ENCODE results near the gene ARMH3. TPM values are rescaled to one million over a fixed set of nuclear protein-coding genes. Genes with fewer than 3 reads are reported as not detected.
"Not testable (repeated sequence)": the region's sequence is repeated elsewhere in the genome, so short reads cannot be mapped to it uniquely, and the experiment has no call there.

ARMH3 gene
- total RNA-seq, 1 donor from 2014 or later = 4.8 TPM

DNA sequence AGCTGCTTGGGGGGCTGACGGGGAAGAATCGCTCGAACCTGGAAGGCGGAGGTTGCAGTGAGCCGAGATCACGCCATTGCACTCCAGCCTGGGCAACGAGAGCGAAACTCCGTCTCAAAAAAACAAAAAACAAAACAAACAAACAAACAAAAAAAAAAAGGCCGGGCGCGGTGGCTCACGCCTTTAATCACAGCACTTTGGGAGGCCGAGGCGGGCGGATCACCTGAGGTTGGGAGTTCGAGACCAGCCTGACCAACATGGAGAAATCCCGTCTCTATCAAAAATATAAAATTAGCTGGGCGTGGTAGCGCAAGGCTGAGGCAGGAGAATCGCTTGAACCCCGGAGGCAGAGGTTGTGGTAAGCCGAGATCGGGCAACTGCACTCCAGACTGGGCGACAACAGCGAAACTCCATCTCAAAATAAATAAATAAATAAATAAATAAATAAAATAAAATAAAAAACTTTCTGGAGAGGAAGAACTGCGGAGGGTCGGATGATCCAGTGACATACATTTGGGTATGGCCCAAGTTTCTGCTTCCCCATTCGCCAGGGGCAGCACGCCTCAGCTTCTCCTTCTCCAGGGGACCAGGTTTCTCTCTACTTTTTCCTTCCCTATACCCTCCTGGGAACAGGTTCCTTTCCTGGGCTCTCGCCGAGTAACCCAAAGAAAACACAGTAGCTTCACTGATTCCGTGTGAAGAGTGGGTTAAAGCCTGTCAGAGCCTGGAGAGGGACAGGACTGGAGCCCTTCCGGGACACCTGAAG lies 909 bp downstream of the ARMH3 start:
- peak; percentile 22 to 36 for DNase-seq (ENCODE audit: low read depth in 2 of 2)

DNA sequence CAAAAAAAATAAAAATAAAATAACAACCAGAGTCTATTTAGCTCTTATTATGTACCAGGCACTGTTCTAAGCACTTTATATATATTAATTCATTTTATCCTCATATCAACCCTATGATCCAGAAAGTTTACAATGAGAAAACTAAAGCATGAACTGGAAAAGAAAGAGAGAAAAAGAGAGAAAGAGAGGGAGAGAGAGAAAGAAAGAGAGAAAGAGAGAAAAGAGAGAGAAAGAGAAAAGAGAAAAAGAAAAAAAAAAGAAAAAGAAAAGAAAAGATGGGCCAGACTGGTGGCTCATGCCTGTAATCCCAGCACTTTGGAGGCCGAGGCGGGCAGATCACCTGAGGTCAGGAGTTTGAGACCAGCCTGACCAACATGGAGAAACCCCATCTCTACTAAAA lies 9.9 kb downstream of the ARMH3 start:
- DNase-seq (ENCODE audit: low read depth in 2 of 2) = no peak

DNA sequence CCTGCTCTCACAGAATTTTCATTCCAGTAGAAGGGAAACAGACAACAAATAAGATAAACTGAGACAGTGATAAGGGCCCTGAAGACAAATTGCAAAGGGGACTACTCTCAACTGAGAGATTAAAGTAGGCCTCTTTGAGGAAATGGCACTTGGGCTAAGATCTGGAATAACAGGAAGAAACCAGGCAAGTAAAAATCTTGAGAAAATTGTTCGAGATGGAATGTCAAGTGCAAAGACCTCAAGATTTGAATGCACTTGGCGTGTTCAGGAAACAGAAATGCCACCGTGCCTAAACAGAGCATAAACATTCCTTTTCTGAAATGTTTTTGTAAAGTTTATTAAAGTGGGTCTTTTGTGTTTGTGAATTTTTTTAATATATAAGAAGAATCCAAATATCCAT lies 10.7 kb downstream of the ARMH3 start:
- no peak for DNase-seq (ENCODE audit: low read depth in 2 of 2)

DNA sequence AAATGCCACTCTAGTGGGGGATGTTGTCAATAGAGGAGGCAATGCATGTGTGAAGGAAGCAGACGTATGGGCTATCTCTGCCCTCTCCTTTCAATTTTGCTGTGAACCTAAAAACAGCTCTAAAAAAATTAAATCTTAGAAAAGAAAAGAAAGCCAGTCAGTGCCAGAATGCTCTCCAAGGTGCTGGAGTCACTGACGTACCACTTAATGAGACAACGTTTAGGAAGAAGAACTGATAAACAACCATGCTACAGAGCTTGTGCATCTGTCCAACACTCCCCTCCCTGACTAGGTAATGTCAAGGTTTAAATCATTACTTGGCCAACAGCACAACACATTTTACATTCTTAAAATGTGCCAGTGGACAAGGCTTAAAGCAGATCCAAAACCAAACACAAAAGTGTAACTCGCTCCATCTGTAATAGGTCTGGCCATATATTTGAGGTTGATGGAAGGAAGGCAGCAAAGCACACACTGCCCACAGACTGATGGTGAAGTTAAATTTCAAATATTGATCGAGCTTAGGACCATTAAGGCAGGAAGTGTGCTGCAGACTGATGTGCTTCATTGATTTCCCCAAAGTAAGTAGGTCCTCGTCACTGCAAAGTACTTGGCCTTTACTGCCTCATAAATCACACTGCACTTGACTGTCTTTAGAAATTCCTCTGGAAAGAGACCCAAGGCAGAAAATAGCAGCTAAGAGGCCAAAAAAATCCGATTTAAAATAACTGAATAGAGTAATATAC lies 15.5 kb downstream of the ARMH3 start:
- peak in 1 of 2 donors; percentile 13 for DNase-seq (ENCODE audit: low read depth in 2 of 2)

DNA sequence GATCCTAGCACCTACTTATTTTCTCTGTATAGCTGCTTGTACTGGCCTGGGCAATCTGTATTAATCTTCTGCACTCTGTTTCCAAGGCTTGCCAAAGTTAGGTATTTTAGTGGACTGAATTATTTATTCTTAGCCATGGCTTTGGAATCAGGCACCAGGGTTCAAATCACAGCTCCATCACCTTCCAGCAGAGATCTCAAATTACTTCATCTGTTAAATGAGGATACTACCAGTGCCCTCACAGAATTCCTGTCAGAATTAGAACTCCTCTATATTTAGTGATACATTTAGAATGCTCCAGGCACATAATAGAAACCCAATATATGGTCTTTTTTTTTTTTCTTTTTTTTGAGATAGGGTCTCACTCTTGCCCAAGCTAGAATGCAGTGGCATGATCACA lies 17.6 kb downstream of the ARMH3 start:
- DNase-seq (ENCODE audit: low read depth in 2 of 2) = no peak

DNA sequence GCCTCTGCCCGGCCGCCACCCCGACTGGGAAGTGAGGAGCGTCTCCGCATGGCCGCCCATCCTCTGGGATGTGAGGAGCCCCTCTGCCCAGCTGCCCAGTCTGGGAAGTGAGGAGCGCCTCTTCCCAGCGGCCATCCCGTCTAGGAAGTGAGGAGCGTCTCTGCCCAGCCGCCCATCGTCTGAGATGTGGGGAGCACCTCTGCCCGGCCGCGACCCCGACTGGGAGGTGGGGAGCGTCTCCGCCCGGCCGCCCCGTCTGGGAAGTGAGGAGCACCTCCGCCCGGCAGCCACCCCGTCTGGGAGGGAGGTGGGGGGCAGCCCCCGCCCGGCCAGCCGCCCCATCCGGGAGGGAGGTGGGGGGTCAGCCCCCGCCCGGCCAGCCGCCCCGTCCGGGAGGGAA lies 20.2 kb downstream of the ARMH3 start:
- DNase-seq (ENCODE audit: low read depth in 2 of 2) = not testable (repeated sequence)

DNA sequence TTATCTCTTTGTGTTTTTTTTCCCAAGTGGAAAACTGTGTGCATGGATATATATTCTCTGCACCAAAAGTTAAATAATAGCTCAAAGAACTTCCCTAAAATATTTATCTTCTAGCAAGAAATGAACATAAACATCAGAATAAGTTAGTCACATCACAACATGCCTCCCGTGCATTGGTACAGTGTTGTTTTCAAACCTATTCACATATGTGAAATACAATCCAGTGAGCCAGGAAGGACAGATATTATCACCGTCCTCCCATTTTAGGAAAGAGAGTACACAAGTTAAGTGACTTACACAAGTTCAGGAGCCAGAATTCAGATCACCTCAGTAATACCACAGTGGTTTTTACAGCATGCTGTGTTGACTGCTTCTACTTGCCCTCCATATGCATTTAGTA lies 22.2 kb downstream of the ARMH3 start:
- DNase-seq (ENCODE audit: low read depth in 2 of 2) = no peak

DNA sequence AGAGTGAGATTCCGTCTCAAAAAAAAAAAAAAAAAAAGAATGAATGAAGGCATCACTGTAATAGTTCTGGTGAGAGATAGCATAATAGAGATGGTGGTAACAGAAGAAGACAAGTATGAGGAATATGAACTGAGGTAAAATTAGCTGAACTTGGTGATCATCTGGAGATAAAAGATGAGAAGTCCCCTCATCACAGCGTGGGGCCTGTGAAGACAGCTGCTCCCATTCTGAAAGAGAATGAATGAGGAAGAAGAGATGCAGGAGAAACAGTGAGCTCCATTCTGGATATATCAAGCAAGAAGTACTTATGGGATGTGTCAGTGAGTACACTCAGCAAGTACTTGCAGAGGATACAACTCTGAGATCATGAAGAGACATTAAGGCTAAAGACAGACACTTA lies 28.7 kb downstream of the ARMH3 start:
- no peak for DNase-seq (ENCODE audit: low read depth in 2 of 2)

DNA sequence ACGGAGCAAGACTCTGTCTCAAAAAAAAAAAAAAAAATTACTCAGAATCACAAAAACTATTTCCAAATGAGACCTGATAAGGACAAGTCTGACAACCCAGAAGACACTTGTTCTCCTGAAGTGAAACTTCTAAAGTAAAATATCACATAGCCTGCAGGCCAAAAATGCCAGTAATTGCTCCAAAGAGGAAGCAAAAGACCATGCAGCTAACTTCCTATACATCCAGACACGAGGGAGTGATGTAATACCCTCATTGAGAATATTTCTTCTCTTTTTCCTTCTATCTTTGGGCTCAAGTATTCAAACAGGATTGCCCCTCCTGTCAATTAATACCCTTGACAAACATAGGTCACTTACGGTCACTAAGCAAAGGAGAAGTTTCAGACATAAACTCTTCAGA lies 31.2 kb downstream of the ARMH3 start:
- no peak for DNase-seq (ENCODE audit: low read depth in 2 of 2)

DNA sequence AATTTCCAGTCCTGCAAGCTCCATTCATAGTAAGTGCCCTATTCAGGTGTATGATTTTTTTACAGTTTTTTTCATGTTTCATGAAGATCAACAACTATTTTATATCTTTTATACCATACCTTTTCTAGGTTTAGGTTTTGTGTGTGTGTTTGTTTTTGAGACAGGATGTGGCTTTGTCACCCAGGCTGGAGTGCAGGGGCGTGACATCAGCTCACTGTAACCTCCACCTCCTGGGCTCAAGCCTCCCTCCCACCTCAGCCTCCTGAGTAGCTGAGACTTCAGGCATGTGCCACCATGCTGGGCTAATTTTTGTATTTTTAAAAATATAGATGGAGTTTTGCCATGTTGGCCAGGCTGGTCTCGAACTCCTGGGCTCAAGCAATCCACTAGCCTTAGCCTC lies 35.0 kb downstream of the ARMH3 start:
- DNase-seq (ENCODE audit: low read depth in 2 of 2) = no peak

DNA sequence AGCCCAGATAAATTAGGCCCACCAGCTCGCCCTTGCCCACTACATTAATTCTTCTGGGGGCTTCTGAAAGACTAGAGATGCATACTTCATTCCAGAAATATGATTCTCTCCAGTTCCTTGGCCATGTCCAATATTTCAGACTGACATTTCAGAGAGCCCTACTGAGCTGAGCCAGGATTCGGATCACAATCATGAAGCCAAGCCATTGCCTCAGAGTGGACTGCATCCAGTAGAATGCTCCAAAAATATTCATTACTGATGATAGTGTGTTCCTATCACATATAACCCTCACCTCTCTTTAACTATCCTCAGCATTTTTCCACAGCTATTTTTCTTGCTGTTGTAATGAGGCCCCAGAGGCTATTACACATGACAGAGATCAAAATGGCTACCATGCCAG lies 38.7 kb downstream of the ARMH3 start:
- DNase-seq (ENCODE audit: low read depth in 2 of 2) = no peak

DNA sequence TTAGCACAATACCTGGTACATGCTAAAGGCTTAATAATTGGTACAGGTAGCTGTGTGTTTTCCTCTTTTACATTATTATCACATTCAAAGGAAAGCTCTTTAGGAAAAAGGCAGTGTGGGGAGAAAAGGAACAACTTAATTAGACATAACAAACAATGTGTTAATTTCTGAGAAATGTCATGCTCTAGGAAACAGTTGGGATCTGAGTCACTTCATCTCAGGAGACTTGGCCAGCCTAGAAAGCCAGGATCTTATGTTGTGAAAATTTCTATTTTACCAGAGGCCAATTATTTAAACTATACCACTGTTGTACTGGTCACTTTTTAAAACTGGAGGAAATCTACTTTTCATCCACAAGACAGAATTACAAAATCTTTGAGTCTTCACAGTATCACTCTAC lies 39.6 kb downstream of the ARMH3 start:
- peak in 1 of 2 donors; percentile 33 for DNase-seq (ENCODE audit: low read depth in 2 of 2)

DNA sequence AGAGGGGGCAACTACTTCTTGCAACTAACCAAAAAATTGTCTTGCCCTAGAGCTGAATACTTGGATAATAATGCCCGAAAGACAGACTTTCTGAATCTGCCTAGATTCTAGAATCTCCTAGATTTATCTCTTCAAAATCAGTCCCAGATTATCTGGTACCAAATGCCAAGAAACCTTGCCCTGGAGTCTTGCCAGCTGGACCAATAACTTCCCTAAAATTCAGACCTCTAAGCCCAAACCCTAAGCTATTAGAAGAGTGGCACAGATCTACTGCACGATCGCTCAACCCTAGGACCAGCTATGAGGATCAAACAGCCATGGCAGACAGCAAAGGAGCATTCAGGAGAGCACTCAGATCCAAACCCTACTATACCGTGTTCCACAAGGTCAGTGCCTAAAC lies 45.0 kb downstream of the ARMH3 start:
- DNase-seq (ENCODE audit: low read depth in 2 of 2) = no peak

DNA sequence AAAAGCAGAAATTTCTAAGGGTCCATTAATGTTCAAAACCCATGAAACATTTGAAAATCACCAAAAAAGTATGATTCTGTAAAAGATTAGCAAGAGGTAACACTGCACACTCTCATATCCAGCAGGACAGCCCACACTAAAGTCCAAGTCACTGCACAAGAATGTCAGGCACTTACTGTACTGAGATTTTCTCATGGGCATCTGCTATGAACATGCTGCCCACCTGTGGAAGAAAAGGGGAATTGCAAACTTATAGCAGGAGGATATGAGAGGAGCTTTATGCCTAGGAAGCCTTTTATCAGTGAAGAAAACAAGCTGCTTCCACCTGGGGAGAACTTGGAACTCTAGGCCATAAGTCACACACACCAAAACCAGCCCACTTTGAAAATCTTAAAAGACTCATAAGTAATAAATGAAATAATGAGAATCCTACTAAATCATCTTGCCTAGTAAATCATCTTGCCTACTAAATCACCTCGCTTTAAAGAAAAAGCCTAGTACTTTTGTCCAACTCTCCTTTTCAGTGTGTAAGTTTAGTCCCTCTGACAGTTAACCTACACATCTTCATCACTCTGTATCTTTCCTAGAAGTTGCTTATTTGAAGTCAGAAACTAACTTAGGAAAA lies 46.1 kb downstream of the ARMH3 start:
- DNase-seq (ENCODE audit: low read depth in 2 of 2) = peak; percentile 80 to 89

DNA sequence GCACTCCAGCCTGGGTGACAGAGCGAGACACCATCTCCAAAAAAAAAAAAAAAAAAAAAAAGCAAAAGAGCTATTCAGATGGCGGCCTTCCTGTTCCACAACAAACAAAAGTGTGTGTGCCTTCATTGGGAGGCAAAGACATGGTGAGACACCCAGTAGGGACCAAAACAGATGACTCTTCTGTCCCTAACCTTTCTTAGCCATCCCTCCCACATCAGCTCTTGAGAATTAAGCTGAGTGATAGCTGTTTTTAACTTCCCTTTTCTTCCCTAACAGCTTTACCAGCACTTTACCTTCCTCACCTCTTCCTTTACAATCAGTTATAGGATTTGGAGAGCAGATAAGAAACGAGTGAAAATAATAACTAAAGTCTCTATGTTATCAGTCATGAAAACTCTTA lies 48.2 kb downstream of the ARMH3 start:
- DNase-seq (ENCODE audit: low read depth in 2 of 2) = no peak

DNA sequence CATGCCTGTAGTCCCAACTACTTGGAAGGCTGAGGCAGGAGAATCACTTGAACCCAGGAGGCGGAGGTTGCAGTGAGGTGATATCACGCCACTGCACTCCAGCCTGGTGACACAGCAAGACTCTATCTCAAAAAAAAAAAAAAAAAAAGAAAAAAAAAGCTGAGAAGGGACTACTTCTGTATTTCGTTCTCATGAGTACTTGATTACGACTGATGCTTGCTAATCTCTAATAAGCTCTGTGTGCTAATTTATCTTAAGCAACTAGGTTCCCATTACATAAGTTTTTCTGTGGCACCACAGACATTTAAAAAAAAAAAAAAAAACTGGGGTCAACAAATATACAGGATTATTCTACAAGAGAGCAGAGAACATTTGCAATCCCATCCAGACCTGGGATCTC lies 48.9 kb downstream of the ARMH3 start:
- DNase-seq (ENCODE audit: low read depth in 2 of 2) = not testable (repeated sequence)

DNA sequence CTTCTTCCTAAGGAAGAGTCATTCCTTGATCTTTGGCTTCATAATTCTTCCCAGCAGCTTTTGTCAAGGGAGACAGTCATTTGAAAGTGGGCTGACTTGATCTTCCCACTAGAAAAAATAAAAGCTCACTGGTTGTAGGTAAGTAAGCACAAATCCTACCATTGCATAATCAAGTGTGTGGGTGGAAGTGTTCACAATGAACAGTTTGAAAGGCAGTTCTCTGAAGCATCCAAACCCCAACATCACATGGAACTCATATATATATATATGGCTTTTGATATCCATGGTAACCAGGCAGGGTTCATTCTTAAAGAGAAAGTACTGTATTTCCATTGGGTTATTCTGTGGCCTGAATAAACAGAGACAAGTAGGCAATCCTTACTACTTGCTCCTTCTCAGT lies 51.6 kb downstream of the ARMH3 start:
- DNase-seq (ENCODE audit: low read depth in 2 of 2) = no peak

DNA sequence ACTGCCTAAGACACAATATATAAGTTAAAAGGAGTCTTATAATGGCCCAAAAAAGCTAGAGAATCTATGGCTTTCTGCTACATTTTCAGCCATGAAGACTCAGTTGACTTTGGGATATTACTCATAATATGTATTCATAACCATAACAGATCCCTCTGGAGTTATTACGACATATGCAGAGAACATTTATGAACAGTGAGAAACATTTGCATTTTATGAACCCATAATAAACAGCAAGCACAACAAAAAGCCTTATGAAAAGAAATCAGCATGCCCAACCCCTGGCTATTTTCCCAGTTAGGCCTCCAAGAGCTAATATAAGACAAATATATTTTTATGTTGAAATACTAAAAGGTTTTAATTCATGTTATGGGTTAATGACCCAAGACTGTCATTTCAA lies 52.4 kb downstream of the ARMH3 start:
- no peak for DNase-seq (ENCODE audit: low read depth in 2 of 2)

DNA sequence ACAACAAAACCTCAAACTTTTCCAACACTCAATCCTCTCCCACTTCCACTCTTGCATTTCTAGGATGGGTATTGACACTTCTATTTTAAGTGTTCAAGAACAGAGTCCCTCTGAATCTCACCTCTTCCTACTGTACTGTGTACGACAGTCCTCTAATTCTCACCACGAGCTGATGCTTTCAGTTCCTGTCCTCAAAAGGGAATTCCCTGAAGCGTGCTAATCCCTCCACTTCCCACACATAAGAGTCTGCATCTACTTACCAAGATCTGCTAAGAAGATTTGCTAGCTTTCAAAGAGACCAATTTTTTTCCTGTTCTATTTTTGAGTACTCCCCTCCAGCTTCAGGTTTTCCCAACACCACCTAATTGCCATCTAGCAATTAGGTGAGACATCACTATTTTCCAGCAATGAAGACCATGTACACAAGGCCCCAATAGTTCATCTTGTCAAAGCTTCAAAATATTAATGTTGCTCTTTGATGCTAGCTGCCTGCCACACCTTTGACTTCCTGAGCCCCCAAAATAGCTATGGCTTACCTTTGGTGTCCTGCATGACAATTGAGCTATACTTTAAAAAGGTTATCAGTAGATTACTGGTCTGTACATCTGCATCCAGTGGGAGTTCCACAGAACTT lies 54.4 kb downstream of the ARMH3 start:
- DNase-seq (ENCODE audit: low read depth in 2 of 2) = no peak

DNA sequence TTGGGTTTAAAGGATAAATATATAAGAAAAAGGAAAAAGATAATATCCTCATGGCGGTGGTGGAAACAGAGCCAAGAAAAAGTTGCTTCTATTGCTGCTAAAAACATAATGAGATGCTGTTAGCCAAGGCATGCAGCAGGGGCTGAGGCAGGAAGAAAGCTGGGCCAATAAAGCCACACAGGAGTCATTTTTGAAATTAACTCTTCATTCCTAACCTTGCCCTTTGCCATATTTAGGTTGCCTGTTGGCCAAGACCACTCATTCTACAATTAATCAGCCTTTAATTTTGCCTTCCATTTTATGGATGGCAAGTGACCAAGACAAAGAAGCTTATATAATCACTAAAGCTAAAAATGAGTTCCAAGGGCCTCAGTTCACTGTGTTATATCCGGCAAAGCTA lies 58.2 kb downstream of the ARMH3 start:
- peak in 1 of 2 donors; percentile 14 for DNase-seq (ENCODE audit: low read depth in 2 of 2)

DNA sequence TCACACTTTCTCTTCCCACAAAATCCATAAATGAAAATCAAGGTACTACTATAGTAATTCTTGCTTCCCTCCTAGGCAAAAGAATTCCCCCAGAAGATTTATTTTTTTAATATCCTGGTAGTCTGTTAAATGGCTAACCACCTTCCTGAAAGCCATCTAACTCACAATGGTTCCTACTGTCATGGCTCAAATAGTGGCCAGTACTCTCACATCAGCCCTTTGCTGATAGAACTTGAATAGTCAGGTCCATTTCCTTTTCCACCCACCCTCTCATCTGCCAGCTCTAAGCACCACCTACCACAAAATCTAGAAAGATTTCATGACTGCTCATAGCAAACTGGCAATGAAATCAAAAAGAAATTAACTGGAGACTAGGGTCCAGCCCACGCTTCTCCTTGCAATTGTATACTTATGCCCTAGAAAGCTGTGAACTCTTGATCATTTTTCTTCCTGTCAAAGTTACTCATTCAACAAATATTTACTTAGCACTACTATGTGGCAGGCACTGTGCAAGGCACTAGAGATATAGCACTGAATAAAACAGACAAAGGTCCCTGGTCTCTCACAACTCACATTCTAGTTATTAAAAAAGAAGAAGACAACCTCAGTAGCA lies 60.4 kb downstream of the ARMH3 start:
- peak; percentile 13 to 60 for DNase-seq (ENCODE audit: low read depth in 2 of 2)
